ENCODE data around the gene CH25H.

DNA sequence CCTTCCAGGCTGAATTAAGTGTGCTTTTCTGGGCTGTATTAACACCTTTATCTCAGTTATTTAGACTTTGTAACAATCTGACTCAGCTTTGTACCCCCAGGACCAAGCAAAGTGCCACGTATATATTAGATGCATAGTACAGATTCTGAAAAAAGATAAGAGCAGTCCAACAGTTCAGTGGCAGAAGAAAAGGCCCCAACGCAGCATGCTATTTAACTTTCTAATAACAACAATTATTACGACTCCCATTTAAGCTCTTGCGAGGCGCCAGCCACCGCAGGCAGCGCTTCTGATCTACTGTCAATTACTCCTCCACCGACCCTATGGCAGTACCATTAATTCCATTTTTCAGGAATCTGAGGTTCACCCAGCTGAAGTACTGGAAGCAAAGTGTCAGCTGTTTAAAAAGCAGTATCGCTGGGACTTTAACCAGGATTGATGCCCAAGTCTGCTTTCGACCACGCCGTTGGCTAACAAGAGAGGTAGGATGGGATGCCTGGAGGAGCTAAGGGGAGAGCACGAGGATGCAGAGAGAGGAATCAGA lies 43.8 kb upstream of the CH25H start:
- TF ChIP-seq EZH2 (IDR thresholded peaks at IDR 0.05; ENCODE audit: insufficient read depth, poor library complexity, severe bottlenecking) (no peak), EZH2phosphoT487 (IDR thresholded peaks at IDR 0.05; ENCODE audit: insufficient read depth, low read depth) (no peak)

All from GM23248 (cell line).